Measurements from ENCODE around the gene ISM1. TPM values are rescaled to one million over a fixed set of nuclear protein-coding genes. Genes with fewer than 3 reads are reported as not detected.

Gene ISM1
- polyA plus RNA-seq, 1 experiment = 0.25 TPM

GRCh38 chr20:13213335-13213734, 7.7 kb upstream of the ISM1 start:
- DNase-seq (ENCODE audit: low read depth) = no peak
- TF ChIP-seq CTCF (IDR thresholded peaks at IDR 0.05; ENCODE audit: insufficient read depth, low read depth, low read length) = no peak
- Histone ChIP-seq H3K36me3 (ENCODE audit: control insufficient read depth, insufficient read depth, low read length) (no peaks in the 10 kb centered on the region), H3K27me3 (ENCODE audit: control insufficient read depth, insufficient read depth, low read length) (peaks cover 14% of the 10 kb centered on the region), H3K4me3 (ENCODE audit: low read depth, low read length) (no peak overlapping the region)
- ChIA-PET CTCF (interaction anchor here (0.6 to 1.2 kb wide), 4 partner anchors 43 to 94 kb away, joined by 3 to 6 read pairs (median 3); no protein-coding TSS in a partner anchor), POLR2A (no interaction called here)

GRCh38 chr20:13216533-13216932, 4.5 kb upstream of the ISM1 start:
- H3K4me3 ChIP-seq (ENCODE audit: low read depth, low read length) = no peak overlapping the region
- H3K36me3 ChIP-seq (ENCODE audit: control insufficient read depth, insufficient read depth, low read length) = no peaks in the 10 kb centered on the region
- no peak for DNase-seq (ENCODE audit: low read depth)
- no peak for TF ChIP-seq CTCF (IDR thresholded peaks at IDR 0.05; ENCODE audit: insufficient read depth, low read depth, low read length)
- CTCF ChIA-PET = interaction anchor here (2.7 kb wide), 1 partner anchor 86 kb away, joined by 10 read pairs; no protein-coding TSS in a partner anchor
- peaks cover 31% of the 10 kb centered on the region for H3K27me3 ChIP-seq (ENCODE audit: control insufficient read depth, insufficient read depth, low read length)
- POLR2A ChIA-PET = no interaction called here

- TF ChIP-seq CTCF (IDR thresholded peaks at IDR 0.05; ENCODE audit: insufficient read depth, low read depth, low read length) = no peak
- no peak for DNase-seq (ENCODE audit: low read depth)
- Histone ChIP-seq H3K36me3 (ENCODE audit: control insufficient read depth, insufficient read depth, low read length) (no peaks in the 10 kb centered on the region), H3K27me3 (ENCODE audit: control insufficient read depth, insufficient read depth, low read length) (peaks cover 38% of the 10 kb centered on the region), H3K4me3 (ENCODE audit: low read depth, low read length) (no peak overlapping the region)
- POLR2A ChIA-PET = no interaction called here
- CTCF ChIA-PET = interaction anchor here (1.2 kb wide), 1 partner anchor 19 kb away, joined by 3 read pairs; no protein-coding TSS in a partner anchor
Observed at GRCh38 chr20:13219327-13220193, 1.5 kb upstream of the ISM1 start.

- Histone ChIP-seq H3K4me3 (ENCODE audit: low read depth, low read length) (peak overlapping the region; percentile 36), H3K27me3 (ENCODE audit: control insufficient read depth, insufficient read depth, low read length) (peaks cover 37% of the 10 kb centered on the region), H3K36me3 (ENCODE audit: control insufficient read depth, insufficient read depth, low read length) (no peaks in the 10 kb centered on the region)
- no peak for DNase-seq (ENCODE audit: low read depth)
- ChIA-PET POLR2A (no interaction called here), CTCF (interaction anchor here (1.2 kb wide), 1 partner anchor 18 kb away, joined by 3 read pairs; no protein-coding TSS in a partner anchor)
- no peak for TF ChIP-seq CTCF (IDR thresholded peaks at IDR 0.05; ENCODE audit: insufficient read depth, low read depth, low read length)
Observed at GRCh38 chr20:13220194-13220903, 725 bp upstream of the ISM1 start.

GRCh38 chr20:13221313-13221672, 219 bp downstream of the ISM1 start:
- POLR2A ChIA-PET = no interaction called here
- H3K27me3 ChIP-seq (ENCODE audit: control insufficient read depth, insufficient read depth, low read length) = peaks cover 32% of the 10 kb centered on the region
- no peak for DNase-seq (ENCODE audit: low read depth)
- CTCF ChIA-PET = interaction anchor here (0.6 to 1.3 kb wide), 3 partner anchors 41 to 81 kb away, joined by 3 to 5 read pairs (median 4); no protein-coding TSS in a partner anchor
- no peaks in the 10 kb centered on the region for H3K36me3 ChIP-seq (ENCODE audit: control insufficient read depth, insufficient read depth, low read length)
- H3K4me3 ChIP-seq (ENCODE audit: low read depth, low read length) = peak overlapping the region; percentile 36
- no peak for TF ChIP-seq CTCF (IDR thresholded peaks at IDR 0.05; ENCODE audit: insufficient read depth, low read depth, low read length)
